Islet of Langerhans (tissue), 1 donor: ENCODE data around the gene ESX1.
"Not testable (repeated sequence)": the region's sequence is repeated elsewhere in the genome, so short reads cannot be mapped to it uniquely, and the experiment has no call there.

Experiments used
- FAIRE-seq: peaks from one replicate; lab custom pipeline; 2011; peaks lifted over from hg19 to GRCh38; lab: Jason Lieb, UNC

ESX1 gene

GRCh38 chrX:104254442-104255115 is at the start of gene ESX1:
ESX1 (minus strand) TSS chrX:104254933; CDS start chrX:104254849, 84 bp downstream.
- FAIRE-seq = no peak

GRCh38 chrX:104295636-104296035 is 40.9 kb upstream of the ESX1 start:
- FAIRE-seq = no peak

- FAIRE-seq = no peak
These were observed 34.2 kb upstream of the ESX1 start for GRCh38 chrX:104288961-104289360.

GRCh38 chrX:104288269-104288668 is 33.5 kb upstream of the ESX1 start:
- FAIRE-seq = no peak

- no peak for FAIRE-seq
These were observed 30.5 kb upstream of the ESX1 start for GRCh38 chrX:104285201-104285600.

- no peak for FAIRE-seq
These were observed 29.8 kb upstream of the ESX1 start for GRCh38 chrX:104284507-104284906.

- no peak for FAIRE-seq
These were observed 27.5 kb upstream of the ESX1 start for GRCh38 chrX:104282166-104282725.

GRCh38 chrX:104281564-104281963 is 26.8 kb upstream of the ESX1 start:
- no peak for FAIRE-seq

GRCh38 chrX:104280609-104281008 is 25.9 kb upstream of the ESX1 start:
- FAIRE-seq = no peak

GRCh38 chrX:104270916-104271512 is 16.3 kb upstream of the ESX1 start:
- peak; percentile 65 for FAIRE-seq

GRCh38 chrX:104270212-104270611 is 15.5 kb upstream of the ESX1 start:
- no peak for FAIRE-seq

GRCh38 chrX:104255465-104255864 is 732 bp upstream of the ESX1 start:
- no peak for FAIRE-seq

- FAIRE-seq = no peak
These were observed 929 bp downstream of the ESX1 start for GRCh38 chrX:104253567-104254441.

GRCh38 chrX:104250470-104250869 is 4.3 kb downstream of the ESX1 start:
- no peak for FAIRE-seq

- not testable (repeated sequence) for FAIRE-seq
These were observed 24.7 kb downstream of the ESX1 start for GRCh38 chrX:104230060-104230459.

- FAIRE-seq = no peak
These were observed 43.5 kb downstream of the ESX1 start for GRCh38 chrX:104211187-104211586.

- FAIRE-seq = no peak
These were observed 49.2 kb downstream of the ESX1 start for GRCh38 chrX:104205548-104205947.
